ENCODE data around the gene PDGFA. TPM values are rescaled to one million over a fixed set of nuclear protein-coding genes. Genes with fewer than 3 reads are reported as not detected.

The PDGFA gene
- total and polyA plus RNA-seq, 5 donors, result 18.3 to 44.3 (median 33.0) TPM

- Histone ChIP-seq H3K27ac (ENCODE audit: low read length) (no peak overlapping the region), H3K4me3 (ENCODE audit: low read length) (no peak overlapping the region), H3K9me3 (ENCODE audit: control insufficient read depth, low read length) (no peaks in the 10 kb centered on the region), H3K27me3 (ENCODE audit: control insufficient read depth, insufficient read depth) (no peaks in the 10 kb centered on the region), H3K4me1 (ENCODE audit: control insufficient read depth, insufficient read depth, low read length) (no peaks in the 10 kb centered on the region)
- DNase-seq (peak in 2 of 3 donors; percentile 57 to 67), ATAC-seq (peak in 1 of 2 donors; percentile 4)
- 83% methylated on average over 44 of the region's 44 CpGs for WGBS
- intact Hi-C loops (cut with DNase I), result no loop called here
Observed at GRCh38 chr7:561631-562373, 42.2 kb upstream of the PDGFA start.

- intact Hi-C loops (cut with DNase I), result no loop called here
- ATAC-seq, result no peak
- Histone ChIP-seq H3K27me3 (ENCODE audit: control insufficient read depth, insufficient read depth) (no peaks in the 10 kb centered on the region), H3K27ac (ENCODE audit: low read length) (no peak overlapping the region), H3K4me3 (ENCODE audit: low read length) (no peak overlapping the region), H3K9me3 (ENCODE audit: control insufficient read depth, low read length) (no peaks in the 10 kb centered on the region), H3K4me1 (ENCODE audit: control insufficient read depth, insufficient read depth, low read length) (no peaks in the 10 kb centered on the region)
- DNase-seq, result peak in 1 of 3 donors; percentile 20
- 90% methylated on average over 21 of the region's 21 CpGs for WGBS
Observed at GRCh38 chr7:560966-561630, 41.5 kb upstream of the PDGFA start.

GRCh38 chr7:559396-559705 lies 39.7 kb upstream of the PDGFA start:
- intact Hi-C loops (cut with DNase I), result no loop called here
- DNase-seq, result peak in 2 of 3 donors; percentile 18 to 38
- H3K4me1 ChIP-seq (ENCODE audit: control insufficient read depth, insufficient read depth, low read length), result no peaks in the 10 kb centered on the region
- no peak for ATAC-seq
- no peaks in the 10 kb centered on the region for H3K27me3 ChIP-seq (ENCODE audit: control insufficient read depth, insufficient read depth)
- H3K4me3 ChIP-seq (ENCODE audit: low read length), result no peak overlapping the region
- no peak overlapping the region for H3K27ac ChIP-seq (ENCODE audit: low read length)
- 94% methylated on average over 21 of the region's 21 CpGs for WGBS
- no peaks in the 10 kb centered on the region for H3K9me3 ChIP-seq (ENCODE audit: control insufficient read depth, low read length)

- no peak overlapping the region for H3K27ac ChIP-seq (ENCODE audit: low read length)
- no peaks in the 10 kb centered on the region for H3K4me1 ChIP-seq (ENCODE audit: control insufficient read depth, insufficient read depth, low read length)
- intact Hi-C loops (cut with DNase I), result no loop called here
- DNase-seq (peak in 2 of 3 donors; percentile 58 to 60), ATAC-seq (no peak)
- no peaks in the 10 kb centered on the region for H3K27me3 ChIP-seq (ENCODE audit: control insufficient read depth, insufficient read depth)
- no peaks in the 10 kb centered on the region for H3K9me3 ChIP-seq (ENCODE audit: control insufficient read depth, low read length)
- 68% methylated on average over 12 of the region's 12 CpGs for WGBS
- H3K4me3 ChIP-seq (ENCODE audit: low read length), result no peak overlapping the region
Observed at GRCh38 chr7:557558-557881, 37.9 kb upstream of the PDGFA start.

GRCh38 chr7:556837-557557 lies 37.4 kb upstream of the PDGFA start:
- no peak for ATAC-seq
- Histone ChIP-seq H3K9me3 (ENCODE audit: control insufficient read depth, low read length) (no peaks in the 10 kb centered on the region), H3K27ac (ENCODE audit: low read length) (no peak overlapping the region), H3K4me3 (ENCODE audit: low read length) (no peak overlapping the region), H3K4me1 (ENCODE audit: control insufficient read depth, insufficient read depth, low read length) (no peaks in the 10 kb centered on the region), H3K27me3 (ENCODE audit: control insufficient read depth, insufficient read depth) (no peaks in the 10 kb centered on the region)
- intact Hi-C loops (cut with DNase I), result no loop called here
- peak in 2 of 3 donors; percentile 26 to 64 for DNase-seq
- WGBS, result 91% methylated on average over 32 of the region's 32 CpGs

- WGBS, result 83% methylated on average over 30 of the region's 30 CpGs
- intact Hi-C loops (cut with DNase I), result no loop called here
- H3K27me3 ChIP-seq (ENCODE audit: control insufficient read depth, insufficient read depth), result no peaks in the 10 kb centered on the region
- ATAC-seq, result no peak
- no peaks in the 10 kb centered on the region for H3K9me3 ChIP-seq (ENCODE audit: control insufficient read depth, low read length)
- H3K4me3 ChIP-seq (ENCODE audit: low read length), result no peak overlapping the region
- no peak overlapping the region for H3K27ac ChIP-seq (ENCODE audit: low read length)
- H3K4me1 ChIP-seq (ENCODE audit: control insufficient read depth, insufficient read depth, low read length), result no peaks in the 10 kb centered on the region
- DNase-seq, result peak in 2 of 3 donors; percentile 42 to 49
Observed at GRCh38 chr7:556291-556826, 36.7 kb upstream of the PDGFA start.

- no peaks in the 10 kb centered on the region for H3K27me3 ChIP-seq (ENCODE audit: control insufficient read depth, insufficient read depth)
Observed at GRCh38 chr7:555551-556160, 36.0 kb upstream of the PDGFA start.

GRCh38 chr7:553636-554111 lies 34.0 kb upstream of the PDGFA start:
- intact Hi-C loops (cut with DNase I), result loop anchor here in 1 of 4 donors (5.0 kb wide), 1 partner anchor 306 kb away; no protein-coding TSS in a partner anchor
- Histone ChIP-seq H3K4me3 (ENCODE audit: low read length) (no peak overlapping the region), H3K27me3 (ENCODE audit: control insufficient read depth, insufficient read depth) (no peaks in the 10 kb centered on the region), H3K9me3 (ENCODE audit: control insufficient read depth, low read length) (no peaks in the 10 kb centered on the region), H3K4me1 (ENCODE audit: control insufficient read depth, insufficient read depth, low read length) (no peaks in the 10 kb centered on the region), H3K27ac (ENCODE audit: low read length) (no peak overlapping the region)
- WGBS, result 90% methylated on average over 18 of the region's 18 CpGs
- DNase-seq (peak in 2 of 3 donors; percentile 32 to 50), ATAC-seq (no peak)

More at GRCh38 chr7:555551-556160, 36.0 kb upstream of the PDGFA start:
- H3K9me3 ChIP-seq (ENCODE audit: control insufficient read depth, low read length), result no peaks in the 10 kb centered on the region
- ATAC-seq (no peak), DNase-seq (peak in 2 of 3 donors; percentile 43 to 57)
- H3K4me1 ChIP-seq (ENCODE audit: control insufficient read depth, insufficient read depth, low read length), result no peaks in the 10 kb centered on the region
- intact Hi-C loops (cut with DNase I), result no loop called here
- no peak overlapping the region for H3K4me3 ChIP-seq (ENCODE audit: low read length)
- H3K27ac ChIP-seq (ENCODE audit: low read length), result no peak overlapping the region
- 96% methylated on average over 18 of the region's 18 CpGs for WGBS

GRCh38 chr7:552868-553635 lies 33.4 kb upstream of the PDGFA start:
- no peaks in the 10 kb centered on the region for H3K27me3 ChIP-seq (ENCODE audit: control insufficient read depth, insufficient read depth)
- no peaks in the 10 kb centered on the region for H3K9me3 ChIP-seq (ENCODE audit: control insufficient read depth, low read length)
- WGBS, result 72% methylated on average over 44 of the region's 44 CpGs
- H3K27ac ChIP-seq (ENCODE audit: low read length), result no peak overlapping the region
- intact Hi-C loops (cut with DNase I), result loop anchor here in 1 of 4 donors (5.0 kb wide), 1 partner anchor 306 kb away; no protein-coding TSS in a partner anchor
- no peaks in the 10 kb centered on the region for H3K4me1 ChIP-seq (ENCODE audit: control insufficient read depth, insufficient read depth, low read length)
- peak in 2 of 3 donors; percentile 47 to 60 for DNase-seq
- ATAC-seq, result peak in 1 of 2 donors; percentile 14
- no peak overlapping the region for H3K4me3 ChIP-seq (ENCODE audit: low read length)

Data from right cardiac atrium (tissue), 5 donors.